Stimulated activated CD8-positive, alpha-beta memory T cell treated with anti-CD3 and anti-CD28 coated beads, Interleukin-7, amount 100 ng/mL, for 1 hour (primary cell): ENCODE results near the gene F8A1.
"Not testable (repeated sequence)": the region's sequence is repeated elsewhere in the genome, so short reads cannot be mapped to it uniquely, and the experiment has no call there.

Experiments
- DNase-seq, 2 donors: peaks; one replicate each; pipeline ENCODE4 v3.0.0-alpha.2; 2020; ENCODE audit warnings: low read depth in 2 of 2

Gene F8A1

DNA sequence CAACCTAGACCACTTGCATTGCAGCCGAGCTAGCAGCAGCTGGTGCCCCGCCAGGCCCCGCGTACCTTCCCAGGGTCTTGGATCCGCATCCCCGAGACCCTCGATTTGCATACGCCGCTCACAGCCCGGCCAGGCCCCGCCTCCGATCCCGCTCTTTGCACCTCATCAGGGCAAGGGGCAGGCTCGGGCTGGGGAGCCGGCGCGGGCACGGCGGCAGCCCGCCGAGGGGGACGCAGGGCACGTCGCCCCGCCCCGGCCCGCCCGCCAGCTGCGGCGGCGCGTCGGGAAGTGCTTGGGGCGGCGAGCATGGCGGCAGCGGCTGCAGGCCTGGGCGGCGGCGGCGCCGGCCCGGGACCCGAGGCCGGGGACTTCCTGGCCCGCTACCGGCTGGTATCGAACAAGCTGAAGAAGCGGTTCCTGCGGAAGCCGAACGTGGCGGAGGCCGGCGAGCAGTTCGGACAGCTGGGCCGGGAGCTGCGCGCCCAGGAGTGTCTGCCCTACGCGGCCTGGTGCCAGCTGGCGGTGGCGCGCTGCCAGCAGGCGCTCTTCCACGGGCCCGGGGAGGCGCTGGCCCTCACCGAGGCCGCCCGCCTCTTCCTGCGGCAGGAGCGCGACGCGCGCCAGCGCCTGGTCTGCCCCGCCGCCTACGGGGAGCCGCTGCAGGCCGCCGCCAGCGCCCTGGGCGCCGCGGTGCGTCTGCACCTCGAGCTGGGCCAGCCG, at the start of gene F8A1:
F8A1 (plus strand) TSS at position 287 of the 720 bp plus-strand sequence; CDS start at position 307, 20 bp downstream.
- DNase-seq: not testable (repeated sequence)

DNA sequence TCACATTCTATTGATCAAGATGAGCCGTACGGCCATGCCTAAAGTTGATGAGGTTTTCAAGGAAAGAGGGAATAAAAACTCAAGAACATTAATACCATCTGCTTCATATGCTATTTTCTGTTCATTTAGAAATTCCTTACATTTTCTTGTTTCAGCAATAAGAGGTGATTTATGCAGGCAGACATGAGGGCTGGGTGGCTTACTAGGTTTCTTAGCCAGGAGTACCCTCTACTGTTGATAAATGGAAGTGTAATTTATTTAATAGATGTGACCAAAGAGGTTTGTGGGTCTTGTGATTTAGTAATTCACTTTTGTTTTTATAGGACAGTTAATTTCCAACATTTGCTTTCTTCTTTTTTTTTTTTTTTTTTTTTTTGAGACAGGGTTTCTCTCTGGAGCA, 45.3 kb upstream of the F8A1 start:
- DNase-seq: no peak

DNA sequence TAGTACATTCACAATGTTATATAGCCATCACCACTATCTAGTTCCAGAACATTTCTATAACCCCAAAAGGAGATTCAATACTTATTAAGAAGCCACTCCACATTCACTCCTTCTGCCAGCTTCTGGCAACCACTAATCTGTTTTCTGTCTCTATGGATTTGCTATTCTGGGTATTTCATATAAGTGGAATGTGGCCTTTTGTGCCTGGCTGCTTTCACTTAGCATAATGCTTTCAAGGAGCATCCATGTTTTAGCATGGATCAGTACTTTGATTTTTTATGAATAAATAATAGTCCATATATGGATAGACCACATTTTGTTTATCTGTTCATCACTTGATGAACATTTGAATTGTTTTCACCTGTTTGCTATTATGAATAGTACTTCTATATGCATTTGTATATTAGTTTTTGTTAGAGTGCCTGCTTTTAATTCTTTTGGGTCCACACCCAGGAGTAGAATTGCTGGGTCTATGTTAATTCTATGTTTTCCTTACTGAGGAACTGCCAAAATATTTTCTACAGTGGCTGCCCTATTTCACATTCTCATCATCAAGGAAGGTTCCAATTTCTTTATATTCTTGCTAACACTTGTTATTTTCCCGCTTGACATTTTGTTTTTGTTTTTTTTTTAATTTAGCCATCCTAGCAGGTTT, 35.1 kb upstream of the F8A1 start:
- no peak for DNase-seq

DNA sequence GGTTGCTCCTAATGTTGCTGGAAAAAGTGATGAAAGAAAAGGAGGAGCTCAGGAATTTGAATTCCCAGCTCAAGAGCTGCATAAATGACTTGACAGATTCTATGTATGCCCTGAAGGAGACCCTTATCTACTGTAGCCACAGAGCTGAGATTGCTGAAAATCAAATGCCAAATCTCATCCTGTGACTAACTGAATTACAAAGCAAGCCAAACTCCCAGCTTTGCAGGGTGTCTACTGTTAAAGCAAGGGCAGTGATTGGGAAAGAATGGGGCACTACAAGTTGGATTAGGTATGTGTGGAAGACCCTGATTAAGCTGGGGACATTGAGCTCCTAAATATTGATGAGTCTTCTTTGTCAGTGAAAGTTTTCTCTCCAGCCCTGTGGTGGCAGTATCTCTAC, 30.9 kb upstream of the F8A1 start:
- DNase-seq: no peak

DNA sequence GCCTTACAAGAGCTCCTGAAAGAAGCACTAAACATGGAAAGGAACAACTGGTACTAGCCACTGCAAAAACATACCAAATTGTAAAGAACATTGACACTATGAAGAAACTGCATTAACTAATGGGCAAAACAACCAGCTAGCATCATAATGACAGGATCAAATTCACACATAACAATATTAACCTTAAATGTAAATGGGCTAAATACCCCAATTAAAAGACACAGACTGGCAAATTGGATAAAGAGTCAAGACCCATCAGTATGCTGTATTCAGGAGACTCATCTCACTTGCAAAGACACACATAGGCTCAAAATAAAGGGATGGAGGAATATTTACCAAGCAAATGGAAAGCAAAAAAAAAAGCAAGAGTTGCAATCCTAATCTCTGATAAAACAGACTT, 17.6 kb upstream of the F8A1 start:
- DNase-seq: not testable (repeated sequence)

DNA sequence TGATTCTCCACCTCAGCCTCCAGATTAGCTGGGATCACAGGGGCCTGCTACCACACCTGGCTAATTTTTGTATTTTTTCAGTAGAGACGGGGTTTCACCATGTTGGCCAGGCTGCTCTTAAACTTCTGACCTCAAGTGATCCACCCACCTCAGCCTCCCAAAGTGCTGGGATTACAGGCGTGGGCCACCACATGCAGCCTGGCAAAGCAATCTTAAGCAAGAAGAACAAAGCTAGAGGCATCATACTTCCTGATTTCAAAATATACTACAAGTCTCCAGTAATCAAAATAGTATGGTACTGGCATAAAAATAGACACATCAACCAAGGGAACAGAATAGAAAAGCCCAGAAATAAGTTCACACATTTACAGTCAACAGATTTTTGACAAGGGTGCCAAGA, 12.8 kb upstream of the F8A1 start:
- DNase-seq: no peak

DNA sequence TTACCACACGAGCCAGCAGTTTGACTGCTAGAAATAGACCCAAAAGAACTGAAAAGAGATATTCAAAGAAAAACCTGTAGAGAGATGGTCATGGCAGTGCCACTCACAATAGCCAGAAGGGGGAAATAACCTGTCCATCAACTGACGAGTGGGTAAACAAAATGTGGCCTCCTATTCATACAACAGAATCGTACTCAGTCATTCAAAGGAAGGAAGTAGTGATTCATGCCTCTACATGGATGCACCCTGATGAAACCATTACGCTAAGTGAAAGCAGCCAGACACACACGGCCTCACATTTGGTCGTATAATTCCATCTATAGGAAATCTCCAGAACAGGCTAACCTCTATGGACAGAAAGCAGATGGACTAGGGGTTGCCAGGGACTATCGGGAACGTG, 2.1 kb upstream of the F8A1 start:
- DNase-seq: not testable (repeated sequence)

DNA sequence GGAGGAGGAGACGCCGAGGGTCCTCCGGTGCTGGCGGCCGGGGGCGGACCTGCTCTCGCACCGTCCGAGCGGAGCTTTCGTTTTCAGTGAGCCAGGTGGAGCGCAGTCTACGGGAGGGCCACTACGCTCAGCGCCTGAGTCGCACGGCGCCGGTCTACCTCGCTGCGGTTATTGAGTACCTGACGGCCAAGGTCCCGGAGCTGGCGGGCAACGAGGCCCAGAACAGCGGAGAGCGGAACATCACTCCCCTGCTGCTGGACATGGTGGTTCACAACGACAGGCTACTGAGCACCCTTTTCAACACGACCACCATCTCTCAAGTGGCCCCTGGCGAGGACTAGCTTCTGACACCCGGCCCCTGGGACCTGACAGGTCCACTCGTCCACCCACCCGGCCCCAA, 1.1 kb upstream of the F8A1 start:
- DNase-seq: not testable (repeated sequence)

DNA sequence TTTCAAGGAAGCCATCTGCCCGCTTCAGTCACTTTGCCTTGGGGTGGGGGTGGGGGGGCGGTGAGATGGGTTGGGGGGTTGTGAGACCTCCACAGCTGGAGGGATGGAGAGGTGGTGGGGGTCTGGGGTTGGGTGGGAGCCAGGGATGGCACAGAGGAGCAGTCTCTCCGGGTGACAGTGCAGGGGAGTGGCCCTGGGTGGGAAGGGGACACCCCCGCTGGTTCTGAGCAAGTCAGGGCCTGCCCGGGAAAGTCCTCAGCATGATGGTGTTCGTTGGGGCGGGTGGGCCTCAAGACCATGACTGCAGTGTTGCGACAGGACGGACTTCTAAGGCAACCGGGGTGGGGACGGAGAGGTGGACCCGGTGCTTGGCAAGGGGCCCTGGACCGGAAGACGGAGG, 606 bp upstream of the F8A1 start:
- DNase-seq: not testable (repeated sequence)

DNA sequence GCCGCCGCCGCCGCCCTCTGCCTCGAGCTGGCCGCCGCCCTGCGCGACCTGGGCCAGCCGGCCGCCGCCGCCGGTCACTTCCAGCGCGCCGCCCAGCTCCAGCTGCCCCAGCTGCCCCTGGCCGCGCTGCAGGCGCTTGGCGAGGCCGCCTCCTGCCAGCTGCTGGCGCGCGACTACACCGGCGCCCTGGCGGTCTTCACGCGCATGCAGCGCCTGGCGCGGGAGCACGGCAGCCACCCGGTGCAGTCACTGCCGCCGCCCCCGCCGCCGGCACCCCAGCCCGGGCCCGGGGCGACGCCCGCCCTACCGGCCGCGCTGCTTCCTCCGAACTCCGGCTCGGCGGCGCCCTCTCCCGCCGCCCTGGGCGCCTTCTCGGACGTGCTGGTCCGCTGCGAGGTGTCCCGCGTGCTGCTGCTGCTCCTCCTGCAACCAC, 650 bp downstream of the F8A1 start:
- not testable (repeated sequence) for DNase-seq

DNA sequence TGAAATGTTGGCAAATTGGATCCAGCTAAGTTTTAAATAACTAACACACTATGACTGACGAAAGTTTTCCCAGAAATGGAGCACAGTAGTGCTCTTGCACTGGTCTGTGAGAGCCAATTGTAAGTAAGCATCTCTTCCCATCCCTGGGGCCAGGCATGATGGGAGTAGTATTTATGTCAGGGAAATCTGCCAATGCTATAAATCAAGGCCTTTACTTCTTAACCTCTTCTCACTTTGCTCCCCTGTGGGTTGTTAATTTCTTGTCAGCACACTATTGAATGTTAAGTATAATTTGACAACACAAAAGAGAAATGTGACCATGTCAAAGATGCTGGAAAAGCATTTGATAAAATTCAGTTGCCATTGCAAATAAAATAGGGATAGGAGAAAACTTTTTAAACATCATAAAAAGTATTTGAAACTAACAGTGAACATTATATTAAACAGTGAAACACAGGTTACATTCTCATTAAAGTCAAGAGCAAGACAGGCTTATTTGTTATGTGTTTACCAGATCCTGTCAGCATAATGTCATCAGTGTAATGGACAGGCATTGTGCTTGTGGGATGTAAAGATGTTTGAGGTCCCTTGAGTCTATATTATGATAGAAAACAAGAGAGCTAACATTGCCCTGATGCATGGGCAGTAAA, 5.0 kb downstream of the F8A1 start:
- DNase-seq: no peak

DNA sequence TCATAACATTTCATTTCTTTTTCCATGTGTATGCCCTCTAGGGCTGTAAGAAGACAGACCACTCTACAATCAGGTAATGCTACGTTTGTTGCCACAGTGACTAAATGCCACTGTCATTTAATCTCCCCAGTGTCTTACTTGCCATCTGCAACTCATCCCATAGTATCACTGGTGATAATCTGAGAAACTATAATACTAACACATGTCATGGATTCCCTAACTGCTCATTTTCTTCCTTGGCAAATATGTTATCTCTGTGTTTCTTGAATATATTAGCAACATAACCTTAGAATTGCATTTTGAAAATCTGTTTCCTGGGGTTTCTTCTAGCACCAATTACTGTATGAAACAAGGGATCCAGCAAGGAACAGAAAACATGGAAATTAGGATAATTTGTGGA, 6.1 kb downstream of the F8A1 start:
- DNase-seq: no peak

DNA sequence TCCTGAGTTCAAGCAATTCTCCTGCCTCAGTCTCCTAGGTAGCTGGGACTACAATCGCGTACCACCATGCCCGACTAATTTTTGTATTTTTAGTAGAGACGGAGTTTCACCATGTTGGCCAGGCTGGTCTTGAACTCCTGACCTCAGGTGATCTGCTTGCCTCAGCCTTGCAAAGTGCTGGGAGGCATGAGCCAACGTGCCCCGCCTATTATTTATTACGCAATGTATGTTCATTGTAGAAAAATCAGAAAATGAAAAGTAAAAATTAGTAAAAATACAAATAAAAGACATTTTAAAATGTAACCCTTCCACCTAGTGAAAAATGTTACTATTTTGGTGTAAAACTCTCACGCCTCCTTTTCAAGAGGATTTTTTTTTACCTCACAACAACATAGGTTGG, 14.2 kb downstream of the F8A1 start:
- no peak for DNase-seq

DNA sequence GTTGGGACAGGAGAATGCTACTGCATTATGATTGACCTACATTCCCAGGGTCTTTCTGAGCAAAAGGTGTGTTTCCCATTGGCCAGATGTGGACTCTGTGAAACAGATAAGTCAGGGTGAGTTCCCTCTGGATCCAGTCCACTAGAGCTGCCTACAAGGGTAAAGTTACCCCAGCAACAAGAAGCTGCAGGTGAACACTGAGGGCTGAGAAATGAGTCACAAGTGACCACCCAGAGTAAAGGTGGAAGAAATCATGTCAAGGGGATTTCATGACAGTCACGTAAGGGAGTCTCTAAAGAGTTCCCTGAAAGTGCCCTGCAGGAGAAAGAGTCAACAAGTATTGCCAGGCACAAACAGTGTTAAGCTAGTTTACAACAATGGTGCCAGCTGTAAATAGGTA, 16.3 kb downstream of the F8A1 start:
- no peak for DNase-seq

DNA sequence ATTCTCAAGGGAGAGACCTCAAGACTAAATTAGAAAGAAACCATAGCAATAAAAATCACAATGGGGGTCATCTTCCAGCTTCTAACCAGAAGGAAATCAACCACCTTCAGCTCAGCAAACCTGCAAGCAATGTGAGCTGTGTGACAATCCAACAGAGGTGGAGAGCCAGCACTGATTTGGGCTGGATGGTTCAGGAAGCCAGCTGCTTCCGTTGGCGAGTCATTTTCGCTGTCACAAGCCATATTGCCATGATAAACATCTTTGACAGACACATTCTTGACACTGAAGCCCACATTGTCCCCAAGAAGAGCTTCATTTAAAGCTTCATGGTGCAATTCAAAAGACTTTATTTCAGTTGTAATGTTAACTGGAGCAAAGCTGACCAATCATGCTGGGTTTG, 22.7 kb downstream of the F8A1 start:
- DNase-seq: no peak

DNA sequence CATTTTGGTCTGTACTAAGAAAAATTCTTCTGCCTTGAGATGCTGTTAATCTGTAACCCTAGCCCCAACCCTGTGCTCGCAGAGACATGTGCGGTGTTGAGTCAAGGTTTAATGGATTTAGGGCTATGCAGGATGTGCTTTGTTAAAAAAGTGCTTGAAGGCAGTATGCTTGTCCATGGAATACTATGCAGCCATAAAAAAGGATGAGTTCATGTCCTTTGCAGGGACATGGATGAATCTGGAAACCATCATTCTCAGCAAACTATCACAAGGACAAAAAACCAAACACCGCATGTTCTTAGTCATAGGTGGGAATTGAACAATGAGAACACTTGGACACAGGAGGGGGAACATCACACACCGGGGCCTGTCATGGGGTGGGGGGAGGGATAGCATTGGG, 23.9 kb downstream of the F8A1 start:
- DNase-seq: not testable (repeated sequence)

DNA sequence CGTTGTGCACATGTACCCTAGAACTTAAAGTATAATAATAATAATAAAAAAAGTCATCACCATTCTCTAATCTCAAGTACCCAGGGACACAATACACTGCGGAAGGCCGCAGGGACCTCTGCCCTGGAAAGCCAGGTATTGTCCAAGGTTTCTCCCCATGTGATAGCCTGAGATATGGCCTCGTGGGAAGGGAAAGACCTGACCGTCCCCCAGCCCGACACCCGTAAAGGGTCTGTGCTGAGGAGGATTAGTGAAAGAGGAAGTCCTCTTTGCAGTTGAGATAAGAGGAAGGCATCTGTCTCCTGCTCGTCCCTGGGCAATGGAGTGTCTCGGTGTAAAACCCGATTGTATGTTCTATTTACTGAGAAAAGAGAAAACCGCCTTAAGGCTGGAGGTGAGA, 24.4 kb downstream of the F8A1 start:
- not testable (repeated sequence) for DNase-seq

DNA sequence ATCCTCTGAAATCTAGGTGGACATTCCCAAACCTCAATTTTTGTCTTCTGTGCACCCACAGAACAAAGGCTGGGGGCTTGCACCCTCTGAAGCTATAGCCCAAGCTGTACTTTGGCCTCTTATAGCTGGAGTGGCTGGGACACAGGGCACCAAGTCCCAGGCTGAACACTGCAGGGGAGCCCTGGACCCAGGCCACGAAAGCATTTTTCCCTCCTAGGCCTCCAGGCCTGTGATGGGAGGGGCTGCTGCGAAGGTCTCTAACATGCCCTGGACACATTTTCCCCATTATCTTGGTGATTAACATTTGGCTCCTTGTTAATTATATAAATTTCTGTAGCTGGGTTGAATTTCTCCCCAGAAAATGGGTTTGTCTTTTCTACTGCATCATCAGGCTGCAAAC, 27.9 kb downstream of the F8A1 start:
- no peak for DNase-seq

DNA sequence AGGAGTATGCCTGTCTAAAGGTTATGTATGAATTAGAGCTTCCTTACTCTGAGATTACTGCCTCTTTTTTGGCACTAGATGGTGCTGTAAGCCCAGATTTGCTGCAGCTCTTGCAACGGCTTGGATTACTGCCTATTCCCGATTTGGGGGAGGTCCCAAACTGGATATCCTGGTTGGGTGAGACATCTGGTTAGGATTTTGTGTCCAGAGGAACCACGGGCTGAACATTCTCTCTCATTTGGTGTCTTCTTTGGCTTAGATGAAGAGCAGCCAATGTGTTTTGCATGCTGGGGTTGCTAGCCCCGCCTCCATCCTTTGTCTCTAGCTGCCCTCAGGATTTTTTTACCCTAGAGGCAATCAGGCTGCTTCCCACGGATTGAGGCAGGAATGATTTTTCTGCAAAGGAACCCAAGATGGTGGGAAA, 31.9 kb downstream of the F8A1 start:
- DNase-seq: no peak

DNA sequence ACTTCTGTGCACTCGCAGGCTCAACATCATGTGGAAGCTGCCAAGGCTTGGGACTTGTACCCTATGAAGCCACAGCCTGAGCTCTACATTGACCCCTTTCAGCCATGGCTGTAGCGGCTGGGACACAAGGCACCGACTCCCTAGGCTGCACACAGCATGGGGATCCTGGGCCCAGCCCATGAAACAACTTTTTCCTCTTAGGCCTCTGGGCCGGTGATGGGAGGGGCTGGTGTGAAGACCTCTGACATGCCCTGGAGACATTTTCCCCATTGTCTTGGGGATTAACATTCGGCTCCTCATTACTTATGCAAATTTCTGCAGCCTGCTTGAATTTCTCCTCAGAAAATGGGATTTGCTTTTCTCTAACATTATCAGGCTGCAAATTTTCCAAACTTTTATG, 38.6 kb downstream of the F8A1 start:
- not testable (repeated sequence) for DNase-seq
